Measurements from ENCODE around the gene MRPL49. TPM values are rescaled to one million over a fixed set of nuclear protein-coding genes. Genes with fewer than 3 reads are reported as not detected.

The MRPL49 gene
- total and polyA plus RNA-seq, 2 of the 8 experiments (the other 6 are each of a cell fraction or from before 2014, with no cell fraction given): 54.0 to 84.8 TPM

DNA sequence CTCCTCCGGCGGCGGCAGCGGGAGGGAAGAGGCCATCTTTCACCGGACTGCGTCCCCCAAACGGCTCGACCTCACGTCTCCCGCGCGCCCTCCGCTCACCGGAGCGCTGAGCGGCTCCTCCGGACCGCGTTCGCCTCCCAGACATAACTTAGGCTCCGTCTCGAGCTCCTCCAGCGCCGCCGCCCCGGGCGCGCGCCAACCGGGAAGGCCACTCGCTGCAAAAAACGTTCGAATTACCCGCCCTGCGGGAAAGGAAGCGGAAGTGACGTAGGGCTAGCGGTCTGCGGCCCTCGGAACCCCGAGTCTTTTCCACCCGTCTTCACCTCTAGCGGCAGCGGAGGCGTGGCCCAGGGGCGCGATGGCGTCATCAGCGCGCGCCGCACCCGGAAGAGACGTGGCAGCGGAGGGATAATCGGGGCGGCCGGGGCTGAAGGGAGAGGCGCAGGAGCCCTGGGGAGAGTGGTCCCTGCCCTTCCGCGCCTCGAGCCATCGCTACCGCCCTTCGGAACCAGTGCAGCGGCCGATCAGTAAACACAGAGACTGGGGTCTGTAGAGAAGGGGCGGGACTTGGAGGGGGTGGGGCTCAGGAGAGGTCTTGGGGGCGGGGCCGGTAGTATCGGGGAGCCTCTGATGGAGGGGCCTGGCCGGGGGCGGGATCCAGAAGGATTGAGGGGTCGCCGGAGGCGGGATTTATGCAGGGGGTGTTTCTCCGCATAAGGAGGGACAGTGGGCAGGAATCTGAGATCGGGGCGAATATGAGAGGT, 38.1 kb upstream of the MRPL49 start, which contains the start of the genes CDCA5 and ZFPL1 (continued):
- TF ChIP-seq ATF2 (IDR thresholded peaks at IDR 0.05; ENCODE audit: low read length): no peak
- TF ChIP-seq EP300 (IDR thresholded peaks at IDR 0.05; ENCODE audit: borderline replicate concordance in 1 of 2, low read depth in 2 of 2, low read length in 2 of 2): peak in 1 of 2 experiments; percentile 36; a peak in 1 of 3 replicates
- TF ChIP-seq EGR1 (IDR thresholded peaks at IDR 0.05; ENCODE audit: borderline replicate concordance, low read depth, low read length): no peak
- 0 out of 2 replicates have a peak, but pooled peaks have one; percentile 8 for TF ChIP-seq SIX5 (IDR thresholded peaks at IDR 0.05; ENCODE audit: low read depth, low read length)

Data from H1 (cell line).